Measurements from ENCODE around the gene GALNT8. TPM values are rescaled to one million over a fixed set of nuclear protein-coding genes. Genes with fewer than 3 reads are reported as not detected.
A peak's percentile ranks its signal among the peaks of the same experiment; 100 is the strongest.

The GALNT8 gene
- total and polyA plus RNA-seq, 10 of the 15 experiments (the other 5 are each of a cell fraction or from before 2014, with no cell fraction given) = 0.14 to 0.81 (median 0.31) TPM; not detected in 1

GRCh38 chr12:4819654-4820053 is 99.5 kb downstream of the GALNT8 start:
- CTCF ChIA-PET = interaction anchor here (0.7 to 2.1 kb wide), 5 partner anchors 12 to 30 kb away, joined by 3 to 6 read pairs (median 4); no protein-coding TSS in a partner anchor
- Histone ChIP-seq H3K36me3 (ENCODE audit: control insufficient read depth in 2 of 2, insufficient read depth in 2 of 2, low read length in 1 of 2) (no peaks in the 10 kb centered on the region), H3K27me3 (replicated peaks in 1 of 2; ENCODE audit: control insufficient read depth in 2 of 2, insufficient read depth in 2 of 2, low read length in 1 of 2) (no peaks in the 10 kb centered on the region), H3K4me2 (ENCODE audit: control insufficient read depth, insufficient read depth) (no peak overlapping the region; the same call in 1 of the 2 replicates), H3K27ac (ENCODE audit: control insufficient read depth, insufficient read depth) (no peak overlapping the region), H3K79me2 (ENCODE audit: control insufficient read depth, insufficient read depth, low read length) (no peaks in the 10 kb centered on the region), H3K4me3 (no peak overlapping the region), H3K9me3 (replicated peaks; ENCODE audit: control insufficient read depth, insufficient read depth, low read length) (no peaks in the 10 kb centered on the region), H3K9ac (ENCODE audit: control insufficient read depth, insufficient read depth, low read length) (no peak overlapping the region), H4K20me1 (ENCODE audit: control insufficient read depth, insufficient read depth) (no peaks in the 10 kb centered on the region), H3K4me1 (ENCODE audit: control insufficient read depth, insufficient read depth, low read length) (peaks cover 12% of the 10 kb centered on the region), H2AFZ (ENCODE audit: control insufficient read depth, low read depth, low read length) (no peak overlapping the region; the same call in 1 of the 2 replicates)
- intact Hi-C loops (cut with micrococcal nuclease; ENCODE audit: unreplicated experiment) (no loop called here), in situ Hi-C loops (cut with MboI) (no loop called here)
- ATAC-seq (peak; percentile 86), FAIRE-seq (peak; percentile 56), DNase-seq (ENCODE audit: low read depth, low spot score) (no peak)
- POLR2A ChIA-PET = interaction anchor here (1.1 to 1.9 kb wide), 2 partner anchors 9 to 10 kb away, joined by 3 to 8 read pairs; a partner anchor contains a TSS
- 64% methylated on average over 7 of the region's 7 CpGs for WGBS (ENCODE audit: insufficient coverage, insufficient replicate concordance, low lambda C conversion rate, missing lambda C conversion rate)
- no TSS peak for BruUV-seq (replicated peaks)
- TF ChIP-seq MEF2A (IDR thresholded peaks at IDR 0.05; ENCODE audit: insufficient read depth, low read depth, low read length) (0 out of 2 replicates have a peak, but pooled peaks have one; percentile 51), ZNF217 (IDR thresholded peaks at IDR 0.05) (no peak), TBL1XR1 (IDR thresholded peaks at IDR 0.05; ENCODE audit: low read depth, low read length) (no peak), SREBF1 (IDR thresholded peaks at IDR 0.05; ENCODE audit: low read length) (no peak), TARDBP (IDR thresholded peaks at IDR 0.05; ENCODE audit: borderline replicate concordance) (no peak), HCFC1 (IDR thresholded peaks at IDR 0.05; ENCODE audit: low read length) (no peak), PKNOX1 (IDR thresholded peaks at IDR 0.05) (peak; percentile 76), PBX3 (IDR thresholded peaks at IDR 0.05; ENCODE audit: insufficient replicate concordance, low read depth, low read length) (peak; percentile 50), ETV6 (conservative IDR thresholded peaks at IDR 0.05 in 1 of 2, IDR thresholded peaks at IDR 0.05 in 1 of 2; ENCODE audit: borderline replicate concordance in 1 of 2, low read depth in 1 of 2) (0 out of 4 replicates have a peak, but pooled peaks of 1 of the 2 experiments have one; percentile 21), BRCA1 (IDR thresholded peaks at IDR 0.05; ENCODE audit: low read depth, low read length) (no peak), ESRRA (IDR thresholded peaks at IDR 0.05; ENCODE audit: low read length) (no peak), ATF7 (IDR thresholded peaks at IDR 0.05; ENCODE audit: low read depth) (peak; percentile 76), CREB1 (IDR thresholded peaks at IDR 0.05; ENCODE audit: low read depth) (peak; percentile 50; the same call in 1 of the 2 replicates)
- SMC1A ChIA-PET (ENCODE audit: uncharacterized antibody, unreplicated experiment) = interaction anchor here (0.6 to 1.9 kb wide), 5 partner anchors 9 to 170 kb away, joined by 3 to 7 read pairs (median 5); no protein-coding TSS in a partner anchor
- RAD21 ChIA-PET (ENCODE audit: unreplicated experiment) = interaction anchor here (0.9 kb wide), 2 partner anchors 36 to 39 kb away, joined by 3 to 4 read pairs; no protein-coding TSS in a partner anchor
